ENCODE results near the gene GDAP2.
"Not testable (repeated sequence)": the region's sequence is repeated elsewhere in the genome, so short reads cannot be mapped to it uniquely, and the experiment has no call there.

DNA sequence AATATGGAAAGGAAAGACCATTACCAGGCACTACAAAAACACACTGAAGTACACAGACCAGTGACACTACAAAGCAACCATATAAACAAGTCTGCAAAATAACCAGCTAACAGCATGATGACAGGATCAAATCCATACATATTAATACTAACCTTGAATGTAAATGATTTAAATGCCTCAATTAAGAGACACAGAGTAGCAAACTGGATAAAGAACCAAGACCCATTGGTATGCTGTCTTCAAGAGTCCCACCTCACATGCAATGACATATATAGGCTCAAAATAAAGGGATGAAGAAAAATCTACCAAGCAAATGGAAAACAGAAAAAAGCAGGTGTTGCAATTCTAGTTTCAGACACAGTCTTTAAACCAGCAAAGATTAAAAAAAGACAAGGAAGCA lies 84.9 kb downstream of the GDAP2 start:
- TF ChIP-seq, protein P1, sequence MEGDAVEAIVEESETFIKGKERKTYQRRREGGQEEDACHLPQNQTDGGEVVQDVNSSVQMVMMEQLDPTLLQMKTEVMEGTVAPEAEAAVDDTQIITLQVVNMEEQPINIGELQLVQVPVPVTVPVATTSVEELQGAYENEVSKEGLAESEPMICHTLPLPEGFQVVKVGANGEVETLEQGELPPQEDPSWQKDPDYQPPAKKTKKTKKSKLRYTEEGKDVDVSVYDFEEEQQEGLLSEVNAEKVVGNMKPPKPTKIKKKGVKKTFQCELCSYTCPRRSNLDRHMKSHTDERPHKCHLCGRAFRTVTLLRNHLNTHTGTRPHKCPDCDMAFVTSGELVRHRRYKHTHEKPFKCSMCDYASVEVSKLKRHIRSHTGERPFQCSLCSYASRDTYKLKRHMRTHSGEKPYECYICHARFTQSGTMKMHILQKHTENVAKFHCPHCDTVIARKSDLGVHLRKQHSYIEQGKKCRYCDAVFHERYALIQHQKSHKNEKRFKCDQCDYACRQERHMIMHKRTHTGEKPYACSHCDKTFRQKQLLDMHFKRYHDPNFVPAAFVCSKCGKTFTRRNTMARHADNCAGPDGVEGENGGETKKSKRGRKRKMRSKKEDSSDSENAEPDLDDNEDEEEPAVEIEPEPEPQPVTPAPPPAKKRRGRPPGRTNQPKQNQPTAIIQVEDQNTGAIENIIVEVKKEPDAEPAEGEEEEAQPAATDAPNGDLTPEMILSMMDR (IDR thresholded peaks at IDR 0.05): not testable (repeated sequence)
- TF ChIP-seq ZFX (IDR thresholded peaks at IDR 0.05; ENCODE audit: borderline replicate concordance): not testable (repeated sequence)
